Heart right ventricle (tissue), 16 donors: ENCODE data around the gene SOAT2. TPM values are rescaled to one million over a fixed set of nuclear protein-coding genes. Genes with fewer than 3 reads are reported as not detected.

Experiments
- ATAC-seq, 8 donors: fragments of 200-7000 bp; cut with Tn5 transposase; one replicate each; pipeline ENCODE4 v1.9.1; 2020; ENCODE audit warnings: mild to moderate bottlenecking in 8 of 8, moderate library complexity in 8 of 8, moderate number of reproducible peaks in 1 of 8
- DNase-seq, 2 donors: peaks; one replicate each; pipeline ENCODE4 v3.0.0-alpha.2; 2020
- H3K27ac ChIP-seq, 10 donors: fragments of 200-600 bp; sonication (generic) in 2 of 10; one replicate each; pipeline versions ENCODE4 v1.5.0 to v1.8.0; 2020 to 2022; ENCODE audit warnings: mild to moderate bottlenecking in 3 of 10
- H3K27me3 ChIP-seq, 7 donors: fragments of 200-600 bp; one replicate each; pipeline ENCODE4 v1.8.0; 2021 to 2022; ENCODE audit warnings: mild to moderate bottlenecking in 2 of 7
- H3K36me3 ChIP-seq, 9 donors: fragments of 200-600 bp; sonication (generic) in 1 of 9; one replicate each; pipeline versions ENCODE4 v1.5.0 to v1.8.0; 2020 to 2022; ENCODE audit warnings: mild to moderate bottlenecking in 2 of 9
- H3K4me1 ChIP-seq, 9 donors: fragments of 200-600 bp; sonication (generic) in 1 of 9; one replicate each; pipeline versions ENCODE4 v1.5.0 to v1.8.0; 2020 to 2022; ENCODE audit warnings: mild to moderate bottlenecking in 4 of 9
- H3K4me3 ChIP-seq, 10 donors: fragments of 200-600 bp; sonication (generic) in 2 of 10; one replicate each; pipeline versions ENCODE4 v1.5.0 to v1.8.0; 2020 to 2022; ENCODE audit warnings: mild to moderate bottlenecking in 7 of 10, moderate library complexity in 2 of 10
- H3K9me3 ChIP-seq, 11 donors: fragments of 200-600 bp in 10 of 11; sonication (generic) in 2 of 11; one replicate each; pipeline versions ENCODE4 v1.5.0 to v1.8.0; 2013 to 2022; ENCODE audit warnings: mild to moderate bottlenecking in 2 of 11, control low read depth in 1 of 11, moderate library complexity in 1 of 11
- CTCF ChIP-seq, 9 donors: fragments of 200-600 bp; sonication (generic) in 2 of 9; IDR thresholded peaks; one replicate each; pipeline versions ENCODE4 v1.5.0 to v1.8.0; 2021 to 2022; ENCODE audit warnings: antibody characterized with exemption in 9 of 9, mild to moderate bottlenecking in 5 of 9, moderate library complexity in 1 of 9
- WGBS, 2 donors: extraction: QIAGEN DNeasy Blood & Tissue Kit; methylation state at CpG; one replicate each; pipeline ENCODE4 v1.1.7; 2013; ENCODE audit warnings: inconsistent platforms in 1 of 2; 5-methylcytosine and 5-hydroxymethylcytosine counted together
- intact Hi-C, 10 donors: fragments of 100-400 bp; cut with DNase I; formaldehyde crosslinking; loops; one replicate each; pipeline versions ENCODE4 v1.11.1 to v1.14.2; 2022
- polyA plus RNA-seq, 2 donors: library from polyadenylated mRNA; stranded (reverse); fragments of 200-250 nt; gene quantifications; one replicate each; pipeline ENCODE4 v1.2.3, GENCODE V29; 2013
- total RNA-seq, 10 donors: library from RNA; stranded (reverse); fragmentation: NEBNext Ultra II Directional in 3 of 10; extraction: Animal tissue kit (Norgen Biotek cat#: 25700) in 3 of 10; gene quantifications; one replicate each; pipeline versions ENCODE4 v1.2.1 to v1.2.4, GENCODE V29; 2021 to 2023
- donor health status: Arrhythmogenic right ventricular cardiomyopathy.
- donor health status: ischemic (EF 13 %, LVEDD 7.1; RV severe dilation, severe dysfunction).
- donor health status: healthy with polysubstance abuse.
- donor health status: DM: no; HTN: yes; CAD: no.
- donor health status: DM: no; HTN: no; CAD: no.
- donor health status: ischemic (EF 25% LVEDD 6.9; RV normal size, moderate dysfunction).
- donor health status: ischemic (EF 25% LVEDD 5.7; RV mildly dilated, moderate dysfunction).
- donor health status: healthy.
- donor health status: DM: yes; HTN: yes; CAD: no.
- donor health status: Ischemic cardiomyopathy.
- donor health status: ischemic (EF 35%, LVEDD 5.7; RV mildly dilated, moderate dysfunction).
- donor health status: nonischemic (EF 11% LVEDD 7.7; RV severe dilation, severe dysfunction).
- donor health status: DM: yes; HTN: yes; CAD: no.
- donor health status: PGD.
- donor health status: ischemic (EF 29% LVEDD 5.4; RV normal size, mild dysfunction).
- donor health status: nonischemic (EF 23%, LVEDD 6.1; RV moderate dilation, normal function).

SOAT2 gene
- total and polyA plus RNA-seq, 12 donors, result 0.03 TPM; not detected in 11

DNA sequence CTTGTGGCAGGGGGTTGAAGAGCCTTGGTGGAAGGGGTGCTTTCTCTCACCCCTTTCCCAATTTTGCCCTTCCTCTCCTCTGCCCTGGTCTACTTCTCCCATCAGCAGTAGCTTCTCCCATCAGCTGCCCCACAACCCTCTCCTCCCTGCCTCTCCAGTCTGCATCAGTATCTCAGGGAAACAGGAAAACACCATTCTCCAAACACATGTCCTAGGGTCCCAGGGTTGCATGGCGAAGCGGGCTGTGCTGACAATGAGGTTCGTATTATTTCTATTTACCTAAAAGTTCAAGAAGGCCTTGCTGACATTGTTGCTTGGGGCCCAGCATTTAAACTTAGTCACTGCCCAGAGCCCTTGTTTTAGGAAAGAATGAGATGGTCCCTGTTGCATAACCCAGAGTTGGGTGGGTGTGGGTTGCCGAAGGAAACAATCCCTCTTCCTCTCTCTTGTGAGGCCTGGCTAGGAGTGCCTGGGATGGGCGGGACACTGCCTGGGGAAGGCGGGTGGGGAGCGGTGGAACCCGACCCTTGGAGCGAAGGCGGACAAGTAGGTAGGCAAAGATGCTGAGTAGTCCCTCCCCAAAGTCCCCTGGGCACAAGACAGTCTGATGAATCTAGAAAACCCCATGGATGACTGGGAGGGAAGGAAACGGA lies 7.1 kb upstream of the SOAT2 start:
- Histone ChIP-seq H3K4me3 (peak overlapping the region in 7 of 10 donors; percentile 62 to 82 (median 68)), H3K27me3 (peaks cover 0 to 4% (median 0%) of the 10 kb centered on the region in 7 donors), H3K4me1 (peaks cover 10 to 50% (median 40%) of the 10 kb centered on the region in 9 donors), H3K27ac (peak overlapping the region; percentile 64 to 97 (median 90)), H3K36me3 (peaks cover 0 to 8% (median 0%) of the 10 kb centered on the region in 9 donors), H3K9me3 (no peaks in the 10 kb centered on the region)
- 43 to 67% methylated on average over 11 of the region's 11 CpGs for WGBS, 2 donors
- ATAC-seq (peak; percentile 54 to 80 (median 72)), DNase-seq (peak; percentile 79 to 80)
- no peak for TF ChIP-seq CTCF (IDR thresholded peaks at IDR 0.05)
- intact Hi-C loops, result loop anchor here in 5 of 10 donors (2.0 to 5.0 kb wide), 4 partner anchors 15 to 59 kb away; partner anchors contain the start of gene SPRYD3 (in 2 of the 5)

GRCh38 chr12:53096759-53097158 lies 6.5 kb upstream of the SOAT2 start:
- peaks cover 0 to 13% (median 0%) of the 10 kb centered on the region in 9 donors for H3K36me3 ChIP-seq
- TF ChIP-seq CTCF (IDR thresholded peaks at IDR 0.05), result no peak
- H3K4me3 ChIP-seq, result peak overlapping the region; percentile 28 to 82 (median 66)
- peaks cover 0 to 4% (median 0%) of the 10 kb centered on the region in 7 donors for H3K27me3 ChIP-seq
- H3K9me3 ChIP-seq, result no peaks in the 10 kb centered on the region
- ATAC-seq (no peak), DNase-seq (no peak)
- peaks cover 10 to 50% (median 40%) of the 10 kb centered on the region in 9 donors for H3K4me1 ChIP-seq
- H3K27ac ChIP-seq, result peak overlapping the region; percentile 79 to 97 (median 90)
- 50 to 51% methylated on average over 9 of the region's 9 CpGs for WGBS, 2 donors
- intact Hi-C loops, result loop anchor here in 5 of 10 donors (2.0 to 5.0 kb wide), 4 partner anchors 16 to 59 kb away; partner anchors contain the start of gene SPRYD3 (in 2 of the 5)

DNA sequence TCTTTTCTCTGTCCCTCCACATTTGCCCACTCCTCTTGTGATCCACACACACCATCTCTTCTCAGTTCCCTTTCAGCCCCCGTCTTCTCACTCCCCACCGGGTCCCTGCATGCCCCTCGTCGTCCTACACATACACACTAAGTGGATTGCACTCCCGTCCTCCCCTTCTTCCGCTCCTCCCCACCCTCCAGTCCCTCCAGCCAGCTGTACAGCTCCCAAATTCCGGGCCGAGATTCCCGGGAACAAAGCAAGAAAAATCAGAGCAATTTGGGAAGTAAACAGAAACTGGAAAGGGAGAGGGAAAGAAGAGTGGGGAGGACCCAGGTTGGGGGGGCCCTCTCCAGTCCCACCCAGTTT lies 6.1 kb upstream of the SOAT2 start:
- H3K9me3 ChIP-seq, result no peaks in the 10 kb centered on the region
- peaks cover 10 to 54% (median 40%) of the 10 kb centered on the region in 9 donors for H3K4me1 ChIP-seq
- ATAC-seq (peak; percentile 21 to 61 (median 40)), DNase-seq (no peak)
- WGBS, 2 donors, result 1 to 2% methylated on average over 9 of the region's 9 CpGs
- H3K4me3 ChIP-seq, result peak overlapping the region; percentile 28 to 82 (median 66)
- intact Hi-C loops, result loop anchor here in 5 of 10 donors (2.0 to 5.0 kb wide), 4 partner anchors 16 to 60 kb away; partner anchors contain the start of gene SPRYD3 (in 2 of the 5)
- peaks cover 0 to 17% (median 0%) of the 10 kb centered on the region in 9 donors for H3K36me3 ChIP-seq
- TF ChIP-seq CTCF (IDR thresholded peaks at IDR 0.05), result no peak
- peak overlapping the region; percentile 79 to 97 (median 90) for H3K27ac ChIP-seq
- H3K27me3 ChIP-seq, result peaks cover 0 to 4% (median 0%) of the 10 kb centered on the region in 7 donors

- H3K27ac ChIP-seq, result peak within 1 kb of the TSS; percentile 79 to 97 (median 90)
- WGBS, 2 donors, result 1% methylated on average over 51 of the region's 51 CpGs
- no peaks in the 10 kb centered on the region for H3K9me3 ChIP-seq
- DNase-seq (peak; percentile 62 to 79), ATAC-seq (peak; percentile 51 to 73 (median 68))
- peaks cover 0 to 4% (median 0%) of the 10 kb centered on the region in 7 donors for H3K27me3 ChIP-seq
- intact Hi-C loops, result loop anchor here in 7 of 10 donors (2.0 to 5.0 kb wide), 7 partner anchors 17 to 60 kb away; partner anchors contain the start of gene SPRYD3 (in 2 of the 7)
- peak within 1 kb of the TSS; percentile 28 to 82 (median 66) for H3K4me3 ChIP-seq
- peaks cover 0 to 23% (median 0%) of the 10 kb centered on the region in 9 donors for H3K36me3 ChIP-seq
- H3K4me1 ChIP-seq, result peaks cover 10 to 59% (median 40%) of the 10 kb centered on the region in 9 donors
- TF ChIP-seq CTCF (IDR thresholded peaks at IDR 0.05), result peak in 4 of 9 donors; percentile 13 to 26 (median 22)
These were observed 5.5 kb upstream of the SOAT2 start, which contains the start of gene IGFBP6 for GRCh38 chr12:53097564-53098353. Gene IGFBP6 (plus strand): TSS chr12:53097667. CDS start chr12:53097718, 51 bp downstream.
